ENCODE results near the gene DUSP2.

DUSP2 gene

DNA sequence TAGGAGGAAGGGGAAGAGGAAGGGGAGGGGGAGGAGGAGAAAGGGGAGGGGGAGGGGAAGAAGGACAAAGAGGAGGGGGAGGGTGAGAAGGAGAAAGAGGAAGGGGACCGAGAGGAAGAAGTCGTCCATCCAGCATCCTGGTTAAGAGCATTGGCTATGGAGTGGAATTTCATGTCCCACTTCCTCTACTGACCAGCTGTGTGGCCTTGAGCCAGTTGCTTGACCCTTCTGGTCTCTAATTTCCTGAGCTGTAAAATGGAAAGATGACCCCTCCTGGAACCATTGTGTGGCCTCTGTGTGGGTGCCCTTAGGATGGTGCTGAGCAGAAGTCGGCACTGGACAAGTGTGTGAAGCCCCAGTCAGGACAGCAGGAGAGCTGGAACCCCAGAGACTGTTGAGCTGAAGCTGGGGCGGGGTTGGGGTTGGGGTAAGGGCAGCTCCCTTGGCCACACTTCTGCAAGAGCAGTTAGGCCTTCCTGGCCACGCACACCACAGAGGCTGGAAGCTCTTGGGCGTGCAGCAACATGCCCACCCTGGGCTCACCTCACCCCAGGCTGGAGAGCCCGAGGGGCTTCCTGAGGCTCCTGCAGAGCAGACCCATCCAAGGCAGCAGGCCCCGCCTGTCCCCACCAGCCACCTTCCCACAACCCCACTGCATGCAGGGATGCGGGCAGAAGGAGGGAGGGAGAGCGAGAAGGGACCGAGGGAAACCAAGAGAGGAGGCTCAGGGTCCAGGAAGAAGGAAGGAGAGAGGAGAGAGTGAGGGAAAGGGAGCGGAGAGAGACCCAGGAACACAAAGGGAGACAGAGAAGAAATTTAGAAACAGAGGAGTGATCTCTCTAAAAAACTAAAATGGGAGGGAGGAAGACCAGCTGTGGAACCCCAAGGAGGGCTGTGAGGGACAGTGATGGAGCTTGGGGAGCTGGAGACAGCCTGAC is 45.1 kb downstream of the DUSP2 start:
- no peak for DNase-seq (ENCODE audit: low spot score)

DNA sequence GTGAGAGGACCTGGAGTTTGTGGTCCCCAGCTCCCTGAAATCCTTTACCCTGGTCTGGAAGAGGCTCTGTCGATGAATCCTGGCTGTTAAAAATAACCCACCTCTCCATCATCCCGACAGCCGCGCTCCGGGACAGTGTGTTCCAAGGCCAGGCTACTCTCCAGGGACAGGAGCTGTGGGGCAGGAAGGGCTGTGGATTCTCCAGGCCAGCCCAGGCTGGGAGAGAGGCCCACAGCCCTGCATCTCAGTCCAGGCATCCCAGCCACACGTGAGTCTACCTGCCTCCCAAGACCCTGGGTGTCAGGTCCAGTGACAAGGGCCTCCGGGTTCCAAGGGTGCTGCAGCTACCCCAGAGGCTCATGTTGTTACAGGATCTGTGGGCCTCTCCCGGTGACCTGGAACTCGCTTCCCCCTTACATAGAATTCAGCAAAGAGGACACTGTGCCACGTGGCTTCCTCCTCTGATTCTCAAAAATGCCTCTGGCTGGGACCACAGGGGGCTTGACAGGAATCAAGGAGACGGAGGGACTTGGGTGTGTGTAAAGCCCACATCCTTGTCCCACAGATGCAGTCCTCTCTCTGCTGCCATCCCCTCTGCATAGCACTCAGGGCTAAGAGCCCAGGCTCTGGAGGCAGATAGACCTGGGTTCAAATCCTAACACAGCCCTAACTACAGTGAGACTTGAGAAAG is 46.2 kb downstream of the DUSP2 start:
- no peak for DNase-seq (ENCODE audit: low spot score)

GRCh38 chr2:96097951-96098823 is 47.1 kb downstream of the DUSP2 start:
- no peak for DNase-seq (ENCODE audit: low spot score)

GRCh38 chr2:96097441-96097840 is 47.8 kb downstream of the DUSP2 start:
- DNase-seq (ENCODE audit: low spot score): peak; percentile 12

DNA sequence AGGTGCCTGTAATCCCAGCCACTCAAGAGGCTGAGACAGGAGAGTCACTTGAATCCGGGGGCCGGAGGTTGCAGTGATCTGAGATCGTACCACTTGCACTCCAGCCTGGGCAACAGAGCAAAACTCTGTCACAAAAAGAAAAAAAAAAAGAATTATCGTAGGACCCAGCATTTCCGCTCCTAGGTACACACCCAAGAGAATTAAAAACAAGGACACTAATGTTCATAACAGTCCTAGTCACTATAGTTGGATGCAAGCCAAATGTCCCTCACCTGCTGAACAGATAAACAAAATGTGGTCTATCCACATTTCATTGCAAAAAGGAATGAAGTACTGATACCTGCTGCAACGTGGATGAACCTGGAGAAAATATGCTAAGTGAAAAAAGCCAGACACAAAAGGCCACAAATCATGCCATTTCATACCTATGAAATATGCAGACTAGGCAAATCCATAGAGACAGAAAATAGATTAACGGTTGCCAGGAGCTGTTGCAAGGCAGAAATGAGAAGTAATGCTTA is 50.1 kb downstream of the DUSP2 start:
- DNase-seq (ENCODE audit: low spot score): no peak

DNA sequence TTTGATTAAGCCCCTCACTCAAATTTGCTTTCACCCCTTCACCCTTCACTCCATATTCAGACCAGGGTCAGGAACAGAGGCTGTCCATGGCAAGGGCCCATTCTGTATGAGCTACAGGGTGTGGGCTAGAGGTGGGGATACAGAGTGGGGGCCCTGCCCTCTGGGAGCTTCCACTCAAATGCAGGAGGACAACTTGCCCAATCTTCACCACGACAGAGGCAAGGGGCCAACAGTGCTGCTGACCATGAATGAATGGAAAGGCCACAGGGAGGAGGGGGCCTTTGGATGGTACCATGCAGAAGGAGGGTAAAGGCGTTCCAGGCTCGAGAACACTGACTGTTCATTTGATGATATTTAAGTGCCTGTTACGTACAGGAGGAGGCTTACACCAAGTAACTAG is 51.7 kb downstream of the DUSP2 start:
- DNase-seq (ENCODE audit: low spot score): no peak
